Hepatocyte (in vitro differentiated cells): ENCODE results near the gene KCNJ9. TPM values are rescaled to one million over a fixed set of nuclear protein-coding genes. Genes with fewer than 3 reads are reported as not detected.

Experiments
- DNase-seq: peaks from one replicate; pipeline ENCODE4 v3.0.0-alpha.2; 2016; ENCODE audit warnings: low spot score
- H2AFZ ChIP-seq: fragments of 200-600 bp; sonication (generic); 2 replicates; pipeline ENCODE4 v1.6.0; 2016; ENCODE audit warnings: antibody characterized with exemption, mild to moderate bottlenecking
- H3K27ac ChIP-seq: fragments of 200-600 bp; sonication (generic); 2 replicates; pipeline ENCODE4 v1.5.1; 2016; ENCODE audit warnings: mild to moderate bottlenecking
- H3K27me3 ChIP-seq: fragments of 200-600 bp; sonication (generic); 2 replicates; pipeline ENCODE4 v1.6.1; 2016
- H3K36me3 ChIP-seq: fragments of 200-600 bp; sonication (generic); replicated peaks from 2 replicates; pipeline ENCODE4 v1.5.1; 2016; ENCODE audit warnings: low read depth; ENCODE audit not compliant: insufficient read depth
- H3K4me1 ChIP-seq: fragments of 200-600 bp; sonication (generic); 2 replicates; pipeline ENCODE4 v1.5.1; 2016; ENCODE audit warnings: mild to moderate bottlenecking, moderate library complexity; ENCODE audit not compliant: insufficient read depth
- H3K4me2 ChIP-seq: fragments of 200-600 bp; sonication (generic); 2 replicates; pipeline ENCODE4 v1.6.0; 2016
- H3K4me3 ChIP-seq: fragments of 200-600 bp; sonication (generic); 2 replicates; pipeline ENCODE4 v1.5.1; 2016; ENCODE audit warnings: mild to moderate bottlenecking
- H3K79me2 ChIP-seq: fragments of 200-600 bp; sonication (generic); 2 replicates; pipeline ENCODE4 v1.6.0; 2017; ENCODE audit warnings: mild to moderate bottlenecking
- H3K9me2 ChIP-seq: fragments of 200-600 bp; sonication (generic); replicated peaks from 2 replicates; pipeline ENCODE4 v1.6.0; 2017; ENCODE audit warnings: mild to moderate bottlenecking; ENCODE audit not compliant: insufficient read depth
- H3K9me3 ChIP-seq: fragments of 200-600 bp; sonication (generic); 2 replicates; pipeline ENCODE4 v1.5.1; 2016; ENCODE audit warnings: low read depth, mild to moderate bottlenecking
- H4K20me1 ChIP-seq: fragments of 200-600 bp; sonication (generic); 2 replicates; pipeline ENCODE4 v1.6.0; 2016; ENCODE audit warnings: mild to moderate bottlenecking; ENCODE audit not compliant: insufficient read depth, poor library complexity, severe bottlenecking
- CTCF ChIP-seq: fragments of 200-600 bp; sonication (generic); IDR thresholded peaks from 2 replicates; pipeline ENCODE4 v1.5.1; 2016; ENCODE audit warnings: antibody characterized with exemption, mild to moderate bottlenecking; ENCODE audit not compliant: poor library complexity
- EZH2 ChIP-seq: fragments of 200-600 bp; sonication (generic); IDR thresholded peaks from 2 replicates; pipeline ENCODE4 v1.6.1; 2016; ENCODE audit warnings: antibody characterized with exemption, mild to moderate bottlenecking, borderline replicate concordance
- EZH2phosphoT487 ChIP-seq: fragments of 200-600 bp; sonication (generic); IDR thresholded peaks from one replicate; pipeline ENCODE4 v1.6.1; 2018; ENCODE audit warnings: antibody characterized with exemption, mild to moderate bottlenecking, low read depth, moderate library complexity; ENCODE audit not compliant: unreplicated experiment, severe bottlenecking
- WGBS: methylation state at CpG from one replicate; pipeline ENCODE4 v1.1.6; 2016; ENCODE audit warnings: low lambda C conversion rate; ENCODE audit errors: missing lambda C conversion rate; 5-methylcytosine and 5-hydroxymethylcytosine counted together
- polyA plus RNA-seq: library from polyadenylated mRNA; unstranded; fragments of >200 nt; fragmentation: Nextera tagmentation; extraction: Ambion mirVana; gene quantifications from 2 replicates; pipeline ENCODE4 v1.2.1, GENCODE V29; 2016
- total RNA-seq: library from RNA; depleted of rRNA; stranded (reverse); fragments of >200 nt; gene quantifications from 2 replicates; pipeline ENCODE4 v1.2.3, GENCODE V29; 2014

The KCNJ9 gene
- total and polyA plus RNA-seq, 2 experiments from 2014 or later: not detected

GRCh38 chr1:160114085-160114484 lies 32.7 kb downstream of the KCNJ9 start:
- H2AFZ ChIP-seq: no peak overlapping the region
- no peak overlapping the region for H3K4me2 ChIP-seq
- H3K9me3 ChIP-seq: no peaks in the 10 kb centered on the region
- H3K4me3 ChIP-seq: no peak overlapping the region
- H3K27me3 ChIP-seq: no peaks in the 10 kb centered on the region
- no peaks in the 10 kb centered on the region for H4K20me1 ChIP-seq
- peak overlapping the region; percentile 37 for H3K27ac ChIP-seq
- peaks cover 42% of the 10 kb centered on the region for H3K4me1 ChIP-seq
- DNase-seq: no peak
- no peaks in the 10 kb centered on the region for H3K9me2 ChIP-seq
- TF ChIP-seq CTCF (no peak), EZH2 (no peak), EZH2phosphoT487 (no peak)
- H3K36me3 ChIP-seq: no peaks in the 10 kb centered on the region
- no peaks in the 10 kb centered on the region for H3K79me2 ChIP-seq
- 70% methylated on average over 4 of the region's 4 CpGs for WGBS

- H3K4me3 ChIP-seq: no peak within 1 kb of the TSS
- DNase-seq: no peak
- H4K20me1 ChIP-seq: no peaks in the 10 kb centered on the region
- 31% methylated on average over 13 of the region's 16 CpGs for WGBS
- H3K27me3 ChIP-seq: no peaks in the 10 kb centered on the region
- TF ChIP-seq EZH2phosphoT487: no peak
- TF ChIP-seq EZH2: no peak
- no peak for TF ChIP-seq CTCF
- peaks cover 38% of the 10 kb centered on the region for H3K4me1 ChIP-seq
- no peaks in the 10 kb centered on the region for H3K79me2 ChIP-seq
- H3K9me3 ChIP-seq: no peaks in the 10 kb centered on the region
- H2AFZ ChIP-seq: no peak within 1 kb of the TSS
- no peak within 1 kb of the TSS for H3K27ac ChIP-seq
- H3K36me3 ChIP-seq: no peaks in the 10 kb centered on the region
- no peaks in the 10 kb centered on the region for H3K9me2 ChIP-seq
- no peak within 1 kb of the TSS for H3K4me2 ChIP-seq
Observed at GRCh38 chr1:160115545-160116282, 34.4 kb downstream of the KCNJ9 start, which contains the start of gene ATP1A2. TSS of gene ATP1A2 (plus strand) at chr1:160115759. CDS start at chr1:160115862, 103 bp downstream.

GRCh38 chr1:160116283-160117147 lies 35.2 kb downstream of the KCNJ9 start:
- Histone ChIP-seq H4K20me1 (no peaks in the 10 kb centered on the region), H3K27ac (no peak overlapping the region), H2AFZ (no peak overlapping the region), H3K9me3 (no peaks in the 10 kb centered on the region), H3K4me3 (no peak overlapping the region), H3K4me2 (peak overlapping the region; percentile 65), H3K4me1 (peaks cover 38% of the 10 kb centered on the region), H3K36me3 (no peaks in the 10 kb centered on the region), H3K9me2 (no peaks in the 10 kb centered on the region), H3K27me3 (no peaks in the 10 kb centered on the region), H3K79me2 (no peaks in the 10 kb centered on the region)
- no peak for TF ChIP-seq EZH2
- TF ChIP-seq EZH2phosphoT487: no peak
- no peak for TF ChIP-seq CTCF
- DNase-seq: no peak
- WGBS: 83% methylated on average over 12 of the region's 12 CpGs
